ENCODE data around the gene SPINK5.

Gene SPINK5

GRCh38 chr5:148146487-148146886 lies 82.7 kb downstream of the SPINK5 start:
- H3K4me3 ChIP-seq (replicated peaks; ENCODE audit: low read depth, low read length) = no peak overlapping the region
- no peak for DNase-seq (ENCODE audit: extremely low read depth, low read depth)
- TF ChIP-seq CTCF (IDR thresholded peaks at IDR 0.05; ENCODE audit: low read depth, low read length, missing control alignments) = no peak

- DNase-seq (ENCODE audit: extremely low read depth, low read depth) = no peak
- no peak overlapping the region for H3K4me3 ChIP-seq (replicated peaks; ENCODE audit: low read depth, low read length)
Measured at GRCh38 chr5:148147415-148147814, 83.6 kb downstream of the SPINK5 start.

GRCh38 chr5:148151872-148152271 lies 88.1 kb downstream of the SPINK5 start:
- TF ChIP-seq CTCF (IDR thresholded peaks at IDR 0.05; ENCODE audit: low read depth, low read length, missing control alignments) = no peak
- no peak for DNase-seq (ENCODE audit: extremely low read depth, low read depth)
- no peak overlapping the region for H3K4me3 ChIP-seq (replicated peaks; ENCODE audit: low read depth, low read length)

More at GRCh38 chr5:148147415-148147814, 83.6 kb downstream of the SPINK5 start:
- TF ChIP-seq CTCF (IDR thresholded peaks at IDR 0.05; ENCODE audit: low read depth, low read length, missing control alignments) = no peak

- no peak for DNase-seq (ENCODE audit: extremely low read depth, low read depth)
- no peak for TF ChIP-seq CTCF (IDR thresholded peaks at IDR 0.05; ENCODE audit: low read depth, low read length, missing control alignments)
- H3K4me3 ChIP-seq (replicated peaks; ENCODE audit: low read depth, low read length) = no peak overlapping the region
Measured at GRCh38 chr5:148152781-148153180, 89.0 kb downstream of the SPINK5 start.

GRCh38 chr5:148156609-148157008 lies 92.8 kb downstream of the SPINK5 start:
- no peak overlapping the region for H3K4me3 ChIP-seq (replicated peaks; ENCODE audit: low read depth, low read length)
- no peak for TF ChIP-seq CTCF (IDR thresholded peaks at IDR 0.05; ENCODE audit: low read depth, low read length, missing control alignments)
- no peak for DNase-seq (ENCODE audit: extremely low read depth, low read depth)

- no peak for DNase-seq (ENCODE audit: extremely low read depth, low read depth)
- no peak for TF ChIP-seq CTCF (IDR thresholded peaks at IDR 0.05; ENCODE audit: low read depth, low read length, missing control alignments)
- H3K4me3 ChIP-seq (replicated peaks; ENCODE audit: low read depth, low read length) = no peak overlapping the region
Measured at GRCh38 chr5:148162038-148162437, 98.3 kb downstream of the SPINK5 start.

GRCh38 chr5:148163345-148163744 lies 99.6 kb downstream of the SPINK5 start:
- no peak for TF ChIP-seq CTCF (IDR thresholded peaks at IDR 0.05; ENCODE audit: low read depth, low read length, missing control alignments)
- no peak overlapping the region for H3K4me3 ChIP-seq (replicated peaks; ENCODE audit: low read depth, low read length)
- no peak for DNase-seq (ENCODE audit: extremely low read depth, low read depth)
